Measurements from ENCODE around the gene ABCB6.

ABCB6 gene

GRCh38 chr2:219219784-219220532 is 1.2 kb upstream of the ABCB6 start:
- H3K4me2 ChIP-seq (ENCODE audit: low read length): peak overlapping the region; percentile 93
- peaks cover 54% of the 10 kb centered on the region for H3K36me3 ChIP-seq (ENCODE audit: insufficient read depth, low read length)
- no peak overlapping the region for H3K4me3 ChIP-seq (ENCODE audit: low read length)
- H3K27me3 ChIP-seq (ENCODE audit: control insufficient read depth, insufficient read depth, low read length): no peaks in the 10 kb centered on the region
- no peaks in the 10 kb centered on the region for H3K9me3 ChIP-seq (replicated peaks; ENCODE audit: low read length)
- H3K9ac ChIP-seq (ENCODE audit: low read depth, low read length): peak overlapping the region; percentile 71
- H3K4me1 ChIP-seq (ENCODE audit: control insufficient read depth, insufficient read depth, low read length): peaks cover 31% of the 10 kb centered on the region

DNA sequence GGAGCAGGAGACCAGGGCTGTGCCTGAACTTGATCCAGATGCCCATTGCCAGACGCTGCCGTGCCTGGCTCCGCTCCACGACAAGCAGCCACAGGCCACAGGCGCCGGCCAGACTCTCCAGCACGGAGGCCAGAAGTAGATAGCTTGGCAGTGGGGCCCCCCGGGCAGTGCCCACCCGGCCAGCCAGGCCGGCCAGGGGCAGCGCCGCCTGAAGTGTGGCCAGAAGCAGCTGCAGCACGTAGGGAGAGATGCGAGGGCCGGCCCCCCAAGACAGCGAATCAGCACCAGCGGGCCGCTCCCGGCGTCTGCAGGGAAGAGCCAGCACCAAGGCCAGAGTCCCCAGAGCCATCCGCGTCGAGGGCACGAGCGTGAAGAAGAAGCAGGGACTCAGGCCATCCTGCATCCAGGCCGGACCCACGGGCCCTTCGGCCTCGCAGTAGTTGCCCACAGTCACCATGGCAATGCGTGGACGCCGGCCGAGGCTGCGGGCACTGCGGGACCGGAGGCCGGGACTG is 484 bp downstream of the ABCB6 start:
- Histone ChIP-seq H3K9me3 (replicated peaks; ENCODE audit: low read length) (no peaks in the 10 kb centered on the region), H3K36me3 (ENCODE audit: insufficient read depth, low read length) (peaks cover 53% of the 10 kb centered on the region), H3K4me2 (ENCODE audit: low read length) (peak overlapping the region; percentile 93), H3K27me3 (ENCODE audit: control insufficient read depth, insufficient read depth, low read length) (no peaks in the 10 kb centered on the region), H3K9ac (ENCODE audit: low read depth, low read length) (peak overlapping the region; percentile 71), H3K4me1 (ENCODE audit: control insufficient read depth, insufficient read depth, low read length) (peaks cover 31% of the 10 kb centered on the region), H3K4me3 (ENCODE audit: low read length) (peak overlapping the region; percentile 71)

DNA sequence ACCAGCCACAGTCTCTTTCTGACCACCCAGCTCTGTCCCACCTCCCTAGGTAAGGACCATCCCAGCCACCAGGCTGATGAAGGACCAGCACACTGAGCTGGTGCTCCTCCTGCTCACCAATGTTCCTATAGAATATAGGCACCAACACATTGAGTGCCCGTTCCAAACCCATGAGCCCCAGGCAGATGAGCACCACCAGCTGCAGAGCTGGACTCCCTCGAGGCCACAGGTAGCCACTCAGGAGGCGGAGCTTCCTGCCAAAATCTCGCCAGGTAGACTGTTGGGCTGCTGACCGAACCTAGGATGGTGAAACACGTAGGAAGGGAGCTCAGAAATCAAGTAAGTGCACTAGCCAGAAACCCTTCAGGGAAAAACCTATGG is 2.2 kb downstream of the ABCB6 start:
- peaks cover 52% of the 10 kb centered on the region for H3K36me3 ChIP-seq (ENCODE audit: insufficient read depth, low read length)
- no peak overlapping the region for H3K9ac ChIP-seq (ENCODE audit: low read depth, low read length)
- peaks cover 31% of the 10 kb centered on the region for H3K4me1 ChIP-seq (ENCODE audit: control insufficient read depth, insufficient read depth, low read length)

GRCh38 chr2:219215871-219216534 is 2.8 kb downstream of the ABCB6 start:
- Histone ChIP-seq H3K4me1 (ENCODE audit: control insufficient read depth, insufficient read depth, low read length) (peaks cover 31% of the 10 kb centered on the region), H3K36me3 (ENCODE audit: insufficient read depth, low read length) (peaks cover 50% of the 10 kb centered on the region), H3K27me3 (ENCODE audit: control insufficient read depth, insufficient read depth, low read length) (no peaks in the 10 kb centered on the region), H3K9me3 (replicated peaks; ENCODE audit: low read length) (no peaks in the 10 kb centered on the region), H3K4me3 (ENCODE audit: low read length) (no peak overlapping the region), H3K9ac (ENCODE audit: low read depth, low read length) (no peak overlapping the region), H3K4me2 (ENCODE audit: low read length) (no peak overlapping the region)

More for the DNA sequence above, 2.2 kb downstream of the ABCB6 start:
- Histone ChIP-seq H3K27me3 (ENCODE audit: control insufficient read depth, insufficient read depth, low read length) (no peaks in the 10 kb centered on the region), H3K9me3 (replicated peaks; ENCODE audit: low read length) (no peaks in the 10 kb centered on the region), H3K4me3 (ENCODE audit: low read length) (no peak overlapping the region), H3K4me2 (ENCODE audit: low read length) (no peak overlapping the region)

GRCh38 chr2:219214786-219215185 is 4.0 kb downstream of the ABCB6 start:
- Histone ChIP-seq H3K36me3 (ENCODE audit: insufficient read depth, low read length) (peaks cover 51% of the 10 kb centered on the region), H3K27me3 (ENCODE audit: control insufficient read depth, insufficient read depth, low read length) (no peaks in the 10 kb centered on the region)

GRCh38 chr2:219214141-219214540 is 4.6 kb downstream of the ABCB6 start:
- peaks cover 24% of the 10 kb centered on the region for H3K4me1 ChIP-seq (ENCODE audit: control insufficient read depth, insufficient read depth, low read length)
- no peak overlapping the region for H3K4me2 ChIP-seq (ENCODE audit: low read length)
- no peak overlapping the region for H3K9ac ChIP-seq (ENCODE audit: low read depth, low read length)
- H3K4me3 ChIP-seq (ENCODE audit: low read length): no peak overlapping the region
- H3K9me3 ChIP-seq (replicated peaks; ENCODE audit: low read length): no peaks in the 10 kb centered on the region
- peaks cover 55% of the 10 kb centered on the region for H3K36me3 ChIP-seq (ENCODE audit: insufficient read depth, low read length)
- no peaks in the 10 kb centered on the region for H3K27me3 ChIP-seq (ENCODE audit: control insufficient read depth, insufficient read depth, low read length)

More at GRCh38 chr2:219214786-219215185, 4.0 kb downstream of the ABCB6 start:
- Histone ChIP-seq H3K4me3 (ENCODE audit: low read length) (no peak overlapping the region), H3K4me1 (ENCODE audit: control insufficient read depth, insufficient read depth, low read length) (peaks cover 30% of the 10 kb centered on the region), H3K9me3 (replicated peaks; ENCODE audit: low read length) (no peaks in the 10 kb centered on the region), H3K9ac (ENCODE audit: low read depth, low read length) (no peak overlapping the region), H3K4me2 (ENCODE audit: low read length) (no peak overlapping the region)

GRCh38 chr2:219213486-219214071 is 5.2 kb downstream of the ABCB6 start:
- Histone ChIP-seq H3K4me1 (ENCODE audit: control insufficient read depth, insufficient read depth, low read length) (peaks cover 18% of the 10 kb centered on the region), H3K9ac (ENCODE audit: low read depth, low read length) (no peak overlapping the region), H3K27me3 (ENCODE audit: control insufficient read depth, insufficient read depth, low read length) (no peaks in the 10 kb centered on the region), H3K9me3 (replicated peaks; ENCODE audit: low read length) (no peaks in the 10 kb centered on the region), H3K36me3 (ENCODE audit: insufficient read depth, low read length) (peaks cover 61% of the 10 kb centered on the region), H3K4me3 (ENCODE audit: low read length) (no peak overlapping the region), H3K4me2 (ENCODE audit: low read length) (no peak overlapping the region)

GRCh38 chr2:219213026-219213415 is 5.7 kb downstream of the ABCB6 start:
- H3K4me1 ChIP-seq (ENCODE audit: control insufficient read depth, insufficient read depth, low read length): peaks cover 18% of the 10 kb centered on the region
- no peak overlapping the region for H3K9ac ChIP-seq (ENCODE audit: low read depth, low read length)
- H3K27me3 ChIP-seq (ENCODE audit: control insufficient read depth, insufficient read depth, low read length): no peaks in the 10 kb centered on the region
- H3K4me2 ChIP-seq (ENCODE audit: low read length): no peak overlapping the region
- H3K36me3 ChIP-seq (ENCODE audit: insufficient read depth, low read length): peaks cover 65% of the 10 kb centered on the region
- no peaks in the 10 kb centered on the region for H3K9me3 ChIP-seq (replicated peaks; ENCODE audit: low read length)
- no peak overlapping the region for H3K4me3 ChIP-seq (ENCODE audit: low read length)

DNA sequence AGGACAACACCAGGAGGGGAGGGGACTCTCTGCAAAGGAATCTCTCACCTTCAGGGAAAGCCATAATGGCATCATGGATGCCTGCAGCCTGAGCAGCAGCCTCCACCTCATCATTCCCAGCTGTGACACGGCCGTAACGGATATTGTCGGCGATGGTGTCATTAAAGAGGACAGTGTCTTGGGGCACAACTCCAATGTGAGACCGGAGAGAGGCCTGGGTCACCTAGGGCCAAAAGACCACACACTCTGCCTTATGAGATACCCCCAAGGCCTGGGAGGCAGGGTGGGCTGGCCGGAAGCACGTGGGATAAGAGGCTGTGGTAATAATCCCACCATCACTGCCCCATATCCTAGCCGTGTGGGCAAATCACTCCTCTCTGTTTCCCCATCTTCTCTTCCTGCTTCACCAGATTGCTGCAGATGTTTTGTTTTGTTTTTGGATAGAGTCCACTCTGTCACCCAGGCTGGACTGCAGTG is 7.8 kb downstream of the ABCB6 start:
- H3K27me3 ChIP-seq (ENCODE audit: control insufficient read depth, insufficient read depth, low read length): no peaks in the 10 kb centered on the region
- peaks cover 62% of the 10 kb centered on the region for H3K36me3 ChIP-seq (ENCODE audit: insufficient read depth, low read length)
- no peak overlapping the region for H3K4me2 ChIP-seq (ENCODE audit: low read length)
- H3K4me1 ChIP-seq (ENCODE audit: control insufficient read depth, insufficient read depth, low read length): peaks cover 18% of the 10 kb centered on the region
- no peak overlapping the region for H3K9ac ChIP-seq (ENCODE audit: low read depth, low read length)
- no peak overlapping the region for H3K4me3 ChIP-seq (ENCODE audit: low read length)
- H3K9me3 ChIP-seq (replicated peaks; ENCODE audit: low read length): no peaks in the 10 kb centered on the region

- Histone ChIP-seq H3K27me3 (ENCODE audit: control insufficient read depth, insufficient read depth, low read length) (no peaks in the 10 kb centered on the region), H3K36me3 (ENCODE audit: insufficient read depth, low read length) (peaks cover 62% of the 10 kb centered on the region), H3K9me3 (replicated peaks; ENCODE audit: low read length) (no peaks in the 10 kb centered on the region), H3K4me2 (ENCODE audit: low read length) (no peak overlapping the region), H3K4me1 (ENCODE audit: control insufficient read depth, insufficient read depth, low read length) (peaks cover 19% of the 10 kb centered on the region), H3K4me3 (ENCODE audit: low read length) (no peak overlapping the region), H3K9ac (ENCODE audit: low read depth, low read length) (no peak overlapping the region)
Observed at GRCh38 chr2:219210196-219210885, 8.4 kb downstream of the ABCB6 start.
